Skeletal muscle cell (primary cell): ENCODE data around the gene GSK3A.

Source experiments
- DNase-seq: peaks from one replicate; pipeline ENCODE4 v3.0.0-alpha.2; 2010; ENCODE audit warnings: low read depth
- H3K4me3 ChIP-seq: 2 replicates; pipeline ENCODE4 v1.5.1; 2011; ENCODE audit warnings: low read depth, mild to moderate bottlenecking, control low read depth, low read length, moderate library complexity

The GSK3A gene

DNA sequence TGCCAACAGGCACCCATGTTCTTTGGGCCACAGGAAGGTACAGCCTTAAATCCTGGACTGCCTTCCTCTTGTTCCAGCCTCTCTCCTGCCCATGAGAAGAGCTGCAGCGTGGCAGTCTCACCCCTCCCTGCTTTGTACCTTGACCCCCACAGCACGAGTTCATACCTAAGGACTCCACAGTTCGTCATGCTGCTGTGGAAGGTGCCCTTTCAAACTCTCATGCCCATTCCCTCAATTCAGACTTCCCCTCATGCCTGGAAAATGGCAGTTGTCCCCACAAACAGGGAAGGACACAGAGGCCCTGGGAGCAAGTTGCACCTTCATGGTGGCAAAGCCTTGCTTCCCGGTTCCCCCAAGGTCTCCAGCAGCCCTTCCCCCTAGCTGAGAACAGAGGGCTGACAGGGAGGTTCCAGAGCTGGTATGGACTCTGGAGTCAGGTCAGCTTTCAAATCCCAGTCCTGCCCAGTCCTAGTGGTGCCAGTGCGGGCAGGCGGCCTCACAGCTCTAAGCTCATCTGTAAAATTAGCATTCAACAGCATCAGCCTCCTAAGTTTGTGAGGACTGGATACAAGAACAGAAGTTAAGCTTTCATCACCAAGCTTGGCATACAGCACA is 8.6 kb downstream of the GSK3A start:
- no peak overlapping the region for H3K4me3 ChIP-seq
- no peak for DNase-seq

DNA sequence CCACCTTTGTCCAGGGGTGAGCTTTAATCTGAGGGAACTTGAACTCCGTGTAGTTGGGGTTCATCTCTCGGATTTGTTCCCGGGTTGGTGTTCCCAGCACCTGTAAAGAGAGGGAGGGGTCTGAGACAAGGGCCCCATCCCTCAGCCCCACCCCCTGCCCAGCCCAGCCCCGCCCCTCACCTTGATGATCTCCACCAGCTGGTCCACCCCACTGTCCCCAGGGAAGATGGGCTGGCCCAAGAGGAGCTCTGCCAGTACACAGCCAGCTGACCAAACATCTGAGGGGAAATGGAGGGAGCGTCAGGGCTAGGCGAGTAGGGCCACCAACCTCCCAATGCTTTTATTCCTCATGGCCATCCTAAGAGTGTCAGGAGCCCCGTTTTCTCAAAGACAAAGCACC is 9.3 kb downstream of the GSK3A start:
- no peak overlapping the region for H3K4me3 ChIP-seq
- no peak for DNase-seq

DNA sequence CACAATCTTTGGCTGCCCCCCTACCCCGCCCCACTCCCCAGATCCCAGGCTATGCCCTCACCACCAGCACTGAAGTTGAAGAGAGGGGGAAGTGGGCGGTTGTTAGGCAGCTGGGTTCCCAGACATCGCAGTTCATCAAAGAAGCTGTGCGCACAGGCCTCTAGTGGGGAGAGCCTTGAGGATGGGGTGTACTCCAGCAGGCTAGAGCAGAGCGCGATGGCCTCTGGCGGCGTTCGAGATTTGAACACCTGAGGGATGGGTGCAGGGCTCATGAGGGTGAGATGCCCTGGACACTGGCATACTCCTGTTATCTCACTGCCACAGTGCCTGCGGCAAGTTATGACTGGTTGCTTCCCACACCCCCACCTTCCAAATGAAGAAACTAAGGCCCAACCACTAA is 10.0 kb downstream of the GSK3A start:
- no peak overlapping the region for H3K4me3 ChIP-seq
- no peak for DNase-seq

DNA sequence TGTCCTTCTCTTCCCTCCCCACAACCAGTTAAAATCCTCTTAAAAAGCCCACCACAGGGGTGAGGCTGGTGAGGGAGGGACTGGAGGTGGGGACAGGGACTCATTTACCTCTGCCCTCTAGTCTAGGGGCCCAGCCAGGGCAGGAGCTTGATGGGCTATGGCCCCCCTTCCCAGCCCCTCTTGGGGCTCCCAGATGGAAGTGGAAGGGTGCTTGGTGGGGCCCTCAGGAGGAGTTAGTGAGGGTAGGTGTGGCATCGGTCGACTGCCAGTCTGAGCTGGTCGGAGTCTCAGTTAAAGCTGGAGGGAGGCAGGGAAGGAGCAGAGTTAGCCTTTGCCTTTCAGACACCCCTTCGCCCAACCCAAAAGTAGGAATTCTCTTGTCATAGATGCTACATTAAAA is 11.8 kb downstream of the GSK3A start:
- no peak for DNase-seq
- H3K4me3 ChIP-seq, result no peak overlapping the region

DNA sequence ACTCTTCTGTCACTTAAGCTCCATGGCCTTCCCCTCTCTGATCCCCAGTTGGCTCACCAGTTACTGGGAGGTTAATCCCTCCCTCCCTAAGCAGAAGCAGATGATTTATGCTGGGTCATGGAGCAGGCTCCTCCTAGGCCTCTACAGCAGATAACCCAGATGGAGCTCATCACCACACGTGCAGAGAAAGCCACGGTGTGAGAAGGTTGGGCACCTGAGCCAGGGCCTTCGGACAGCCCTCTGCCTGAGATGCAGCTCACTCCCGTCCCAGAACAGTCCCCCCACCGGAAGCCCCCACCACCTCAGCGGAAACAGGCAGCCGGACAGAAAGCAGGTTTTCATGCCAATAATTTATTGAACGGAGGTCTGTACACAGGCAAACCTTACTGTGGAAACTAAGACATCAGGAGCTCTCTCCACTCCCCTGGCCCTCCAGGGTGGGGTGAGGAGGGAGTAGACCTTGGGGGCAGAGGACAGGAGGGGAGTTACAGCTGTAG is 12.5 kb downstream of the GSK3A start:
- no peak for DNase-seq

DNA sequence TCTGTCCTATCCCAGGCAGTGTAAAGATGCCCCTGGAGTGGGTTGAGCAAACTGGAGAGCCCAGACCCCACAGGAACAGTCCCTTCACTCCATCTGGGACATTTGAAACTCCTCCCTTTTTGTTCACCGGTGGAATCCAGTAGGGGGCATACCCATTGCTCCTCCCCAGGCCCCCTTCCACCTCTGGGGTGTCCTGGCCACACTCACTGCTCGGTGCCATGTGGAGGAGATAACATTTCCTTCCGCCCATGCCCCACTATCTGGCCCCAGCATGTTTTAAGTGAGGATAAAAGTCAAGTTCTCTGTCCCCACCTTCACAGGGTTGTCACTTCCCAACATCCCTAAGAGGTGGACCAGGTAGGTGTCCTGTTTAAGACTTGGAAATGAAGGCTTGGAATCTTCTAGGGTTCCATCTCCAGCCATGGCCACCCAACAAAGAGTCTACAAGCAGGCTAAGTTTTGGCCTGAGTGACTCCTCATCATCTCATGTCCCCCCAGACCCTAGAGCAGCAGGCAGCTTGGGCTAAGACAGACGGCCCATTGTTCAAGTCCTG is 13.0 kb downstream of the GSK3A start:
- DNase-seq, result no peak
- H3K4me3 ChIP-seq, result no peak overlapping the region

More for the DNA sequence above, 12.5 kb downstream of the GSK3A start:
- no peak overlapping the region for H3K4me3 ChIP-seq

DNA sequence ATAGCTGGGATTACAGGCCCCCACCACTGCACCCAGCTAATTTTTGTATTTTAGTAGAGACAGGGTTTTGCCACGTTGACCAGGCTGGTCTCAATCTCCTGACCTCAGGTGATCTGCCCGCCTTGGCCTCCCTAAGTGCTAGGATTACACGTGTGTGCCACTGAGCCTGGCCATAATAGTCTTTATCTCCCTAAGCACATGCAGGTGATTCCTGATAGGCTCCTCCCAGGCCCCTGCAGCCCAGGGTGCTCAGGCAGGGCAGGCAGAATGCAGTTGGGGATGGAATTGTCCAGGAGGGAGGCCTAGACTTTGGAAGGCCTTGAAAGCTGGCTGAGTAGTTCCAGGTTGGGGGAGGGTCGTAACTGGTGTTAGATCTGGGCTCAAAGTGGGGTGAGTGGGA is 13.8 kb downstream of the GSK3A start:
- DNase-seq, result no peak
- H3K4me3 ChIP-seq, result no peak overlapping the region

DNA sequence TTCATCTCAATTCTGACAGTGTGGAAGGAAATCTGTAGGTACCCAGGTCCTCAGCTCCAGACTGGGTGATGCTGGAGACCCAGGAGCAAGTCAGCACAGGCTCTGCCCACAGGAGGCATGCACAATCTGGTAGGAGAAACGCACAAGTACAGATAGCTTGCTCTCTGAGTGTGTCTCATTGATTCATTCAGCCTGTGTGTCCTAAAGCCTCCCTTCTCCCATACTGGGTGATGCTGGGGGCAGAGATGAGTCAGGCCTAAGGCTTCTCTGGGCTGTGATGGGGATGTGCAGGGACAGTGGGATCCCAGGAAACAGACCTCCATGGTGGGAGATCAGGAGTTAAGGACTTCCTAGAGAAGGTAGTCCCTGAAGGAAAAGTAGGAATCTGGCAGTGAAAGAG is 15.5 kb downstream of the GSK3A start:
- no peak for DNase-seq
- H3K4me3 ChIP-seq, result no peak overlapping the region

DNA sequence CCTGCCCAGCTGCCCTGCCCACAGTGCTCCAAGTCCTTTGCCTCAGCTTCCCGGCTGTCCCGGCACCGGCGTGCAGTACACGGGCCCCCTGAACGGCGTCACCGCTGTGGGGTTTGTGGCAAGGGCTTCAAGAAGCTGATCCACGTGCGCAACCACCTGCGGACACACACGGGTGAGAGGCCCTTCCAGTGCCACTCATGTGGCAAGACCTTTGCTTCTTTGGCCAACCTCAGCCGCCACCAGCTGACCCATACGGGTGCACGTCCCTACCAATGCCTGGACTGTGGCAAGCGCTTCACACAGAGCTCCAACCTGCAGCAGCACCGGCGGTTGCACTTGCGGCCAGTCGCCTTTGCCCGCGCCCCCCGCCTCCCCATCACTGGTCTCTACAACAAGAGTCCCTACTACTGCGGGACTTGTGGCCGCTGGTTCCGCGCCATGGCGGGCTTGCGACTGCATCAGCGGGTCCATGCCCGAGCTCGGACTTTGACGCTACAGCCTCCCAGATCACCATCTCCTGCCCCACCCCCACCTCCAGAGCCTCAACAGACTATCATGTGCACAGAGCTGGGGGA is 16.6 kb downstream of the GSK3A start:
- no peak overlapping the region for H3K4me3 ChIP-seq
- DNase-seq, result no peak

DNA sequence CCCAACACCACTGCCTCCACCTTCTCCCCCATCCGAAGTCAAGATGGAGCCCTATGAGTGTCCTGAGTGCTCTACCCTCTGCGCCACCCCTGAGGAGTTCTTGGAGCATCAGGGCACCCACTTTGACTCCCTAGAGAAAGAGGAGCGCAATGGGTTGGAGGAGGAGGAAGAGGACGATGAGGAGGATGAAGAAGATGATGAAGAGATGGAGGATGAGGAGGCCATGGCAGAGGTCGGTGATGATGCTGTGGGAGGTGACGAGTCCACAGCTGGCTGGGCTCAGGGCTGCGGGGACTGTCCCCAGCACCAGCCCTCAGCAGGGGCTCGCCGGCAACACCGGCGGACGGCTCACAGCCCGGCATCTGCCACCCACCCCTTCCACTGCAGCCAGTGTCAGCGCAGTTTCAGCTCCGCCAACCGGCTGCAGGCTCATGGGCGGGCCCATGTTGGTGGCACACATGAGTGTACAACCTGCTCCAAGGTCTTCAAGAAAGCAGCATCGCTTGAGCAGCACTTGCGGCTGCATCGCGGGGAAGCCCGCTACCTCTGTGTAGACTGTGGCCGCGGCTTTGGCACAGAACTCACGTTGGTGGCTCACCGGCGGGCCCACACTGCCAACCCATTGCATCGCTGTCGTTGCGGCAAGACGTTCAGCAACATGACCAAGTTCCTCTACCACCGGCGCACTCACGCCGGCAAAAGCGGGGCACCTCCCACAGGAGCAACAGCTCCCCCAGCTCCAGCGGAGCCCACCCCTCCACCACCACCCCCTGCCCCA is 17.3 kb downstream of the GSK3A start:
- no peak overlapping the region for H3K4me3 ChIP-seq
- DNase-seq, result no peak

DNA sequence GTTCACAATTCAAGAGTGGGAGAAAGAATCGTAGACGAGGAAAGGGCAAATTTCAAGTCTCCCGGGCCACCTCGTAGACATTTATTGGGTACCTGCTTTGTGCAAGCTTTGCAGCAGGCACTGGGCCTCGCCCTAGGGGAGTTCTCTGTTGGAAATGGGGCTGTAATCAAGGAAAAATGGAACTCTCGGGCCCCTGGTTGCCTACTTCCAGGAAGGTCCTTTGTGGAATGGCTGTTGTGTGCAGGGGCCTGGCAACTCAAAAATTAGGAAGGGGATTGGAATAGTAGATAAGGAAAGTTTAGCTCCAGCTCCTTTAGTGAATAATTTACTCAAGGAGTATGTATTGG is 21.7 kb downstream of the GSK3A start:
- peak overlapping the region; percentile 95 for H3K4me3 ChIP-seq

DNA sequence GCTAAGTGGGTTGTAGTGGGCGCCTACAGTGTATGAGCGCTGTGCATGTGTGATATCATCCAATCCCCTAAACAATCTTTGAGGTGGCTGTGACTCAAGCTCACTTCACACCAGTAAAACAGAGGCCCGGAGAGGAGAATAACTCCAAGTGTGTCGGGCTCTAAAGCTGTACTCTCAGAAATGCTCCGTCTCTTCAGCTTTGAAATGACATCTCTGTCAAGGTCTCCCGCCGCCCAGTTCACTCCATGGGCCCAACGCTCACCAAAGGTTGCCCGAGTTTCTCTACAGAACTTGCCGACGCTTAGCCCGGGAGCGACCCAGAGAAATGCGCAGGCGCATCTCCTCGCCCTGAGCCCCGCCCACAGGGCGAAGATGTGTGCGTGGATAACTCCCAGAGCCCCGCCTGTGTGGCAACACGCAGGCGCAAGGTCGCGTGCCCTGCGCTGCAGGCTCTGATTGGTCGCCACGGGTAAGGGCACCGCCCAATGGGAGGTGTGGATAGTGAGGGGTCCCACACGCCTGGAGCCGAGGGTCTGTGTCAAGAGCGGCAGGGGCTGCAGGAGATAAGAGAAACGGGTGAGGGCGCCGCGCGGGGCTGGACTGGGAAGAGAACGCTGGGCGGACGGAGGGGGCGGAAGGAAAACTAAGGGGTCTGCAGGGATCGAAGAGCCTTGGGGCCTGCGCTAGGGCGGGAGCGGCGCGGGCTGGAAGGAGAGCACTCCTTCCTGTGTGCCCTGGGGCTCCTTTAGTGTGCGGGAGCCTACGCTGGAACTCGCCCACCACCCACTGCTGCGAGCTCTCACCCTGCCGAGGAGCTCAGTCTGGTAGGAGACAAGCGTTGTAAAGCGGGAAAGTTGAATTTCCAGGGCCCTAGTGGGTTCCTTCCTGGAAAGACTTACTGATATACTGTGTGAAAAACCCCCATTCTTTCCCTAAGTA is 22.3 kb downstream of the GSK3A start, which contains the start of gene ZNF526:
ZNF526 (plus strand) TSS at position 501 of the 939 bp plus-strand sequence. CDS start 4,092 bp downstream, outside the sequence.
- peak within 1 kb of the TSS; percentile 95 for H3K4me3 ChIP-seq
- DNase-seq, result peak; percentile 93

More for the DNA sequence above, 21.7 kb downstream of the GSK3A start:
- no peak for DNase-seq

DNA sequence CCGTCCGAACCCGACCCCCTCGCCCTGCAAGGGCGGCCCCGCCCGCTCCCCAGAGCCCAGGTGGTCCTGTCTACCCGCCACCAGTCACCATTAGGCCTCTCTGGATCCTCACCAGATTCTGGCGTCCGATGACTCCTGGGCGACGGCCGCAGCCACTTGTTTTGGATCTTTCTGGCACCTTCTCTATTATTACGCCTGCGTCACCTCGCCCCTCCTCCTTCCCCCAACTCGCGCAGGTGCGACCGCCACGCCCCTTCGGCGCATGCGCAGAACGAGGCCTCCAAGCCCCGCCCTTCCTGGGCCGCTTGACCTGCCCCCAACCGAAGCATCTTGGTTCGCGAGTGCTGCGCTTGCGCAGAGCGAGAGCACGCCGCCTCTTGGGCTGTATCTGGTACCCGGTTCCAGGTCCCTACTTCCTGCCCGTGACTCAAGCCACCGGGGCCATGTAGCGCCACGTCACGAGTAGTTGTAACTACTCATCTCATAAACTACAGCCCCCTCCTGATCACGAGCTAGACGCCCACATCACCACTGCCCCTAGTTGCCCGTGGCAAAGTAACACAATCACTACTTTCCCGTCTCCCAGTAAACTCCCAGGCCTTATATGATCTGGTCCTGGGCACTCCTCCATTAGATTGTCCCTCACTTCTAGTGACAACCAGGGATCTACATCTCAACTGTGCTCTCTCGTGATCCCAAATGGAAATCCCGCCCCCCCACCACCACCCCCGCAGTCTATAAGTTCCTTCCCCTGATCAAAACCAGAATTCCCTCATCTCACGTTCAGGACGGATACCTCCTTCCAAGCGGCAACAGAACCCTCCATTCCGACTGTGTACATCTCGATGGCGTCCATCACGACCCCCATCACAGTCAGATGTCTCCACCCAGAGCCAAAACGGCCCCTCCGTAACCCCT is 24.6 kb downstream of the GSK3A start, which contains the start of gene DEDD2:
DEDD2 (minus strand) TSS at position 158 of the 918 bp plus-strand sequence. CDS start 670 bp downstream, outside the sequence.
- peak; percentile 93 for DNase-seq
- peak within 1 kb of the TSS; percentile 92 for H3K4me3 ChIP-seq

DNA sequence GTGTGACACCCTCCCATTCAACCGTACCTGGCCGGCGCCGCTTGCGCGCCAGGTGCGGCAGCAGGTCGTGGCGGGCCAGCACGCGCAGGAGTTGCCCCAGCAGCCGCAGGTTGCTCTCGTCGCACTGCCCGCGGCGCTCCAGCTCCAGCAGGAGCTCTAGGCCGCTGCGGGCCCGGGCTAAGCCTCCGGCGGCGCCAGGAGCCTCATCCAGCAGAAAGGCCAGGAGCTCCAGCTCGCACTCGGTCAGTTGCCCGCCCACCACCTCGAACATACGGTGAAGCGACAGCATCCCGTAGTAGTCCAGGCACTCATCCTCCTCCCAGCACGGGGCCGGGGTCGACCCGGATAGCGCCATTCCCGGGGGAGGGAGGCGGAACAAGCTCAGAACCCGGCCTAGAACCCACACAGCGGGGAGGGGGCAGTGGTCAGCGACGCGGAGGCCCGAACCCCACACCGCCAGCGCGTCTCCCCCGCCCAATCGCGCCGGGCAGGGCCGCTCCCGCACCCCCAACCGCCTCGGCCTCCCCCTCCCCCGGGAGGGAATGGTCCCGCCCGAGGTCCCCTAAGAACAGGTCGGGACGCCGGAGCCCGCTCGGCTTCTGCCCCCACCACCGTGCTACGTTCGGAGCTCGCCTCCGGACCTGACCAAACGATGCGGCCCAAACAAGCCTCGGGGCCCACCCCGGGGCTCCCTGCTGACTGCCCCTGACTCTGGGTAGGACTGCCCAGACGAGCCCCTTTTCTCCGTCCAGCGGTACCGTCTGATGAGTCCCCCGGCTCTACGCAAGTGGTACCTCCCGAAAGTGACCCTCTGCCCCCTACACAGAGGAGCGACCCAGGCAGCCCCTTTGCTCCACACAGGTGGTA is 25.5 kb downstream of the GSK3A start:
- DNase-seq, result no peak
- H3K4me3 ChIP-seq, result peak overlapping the region; percentile 92

DNA sequence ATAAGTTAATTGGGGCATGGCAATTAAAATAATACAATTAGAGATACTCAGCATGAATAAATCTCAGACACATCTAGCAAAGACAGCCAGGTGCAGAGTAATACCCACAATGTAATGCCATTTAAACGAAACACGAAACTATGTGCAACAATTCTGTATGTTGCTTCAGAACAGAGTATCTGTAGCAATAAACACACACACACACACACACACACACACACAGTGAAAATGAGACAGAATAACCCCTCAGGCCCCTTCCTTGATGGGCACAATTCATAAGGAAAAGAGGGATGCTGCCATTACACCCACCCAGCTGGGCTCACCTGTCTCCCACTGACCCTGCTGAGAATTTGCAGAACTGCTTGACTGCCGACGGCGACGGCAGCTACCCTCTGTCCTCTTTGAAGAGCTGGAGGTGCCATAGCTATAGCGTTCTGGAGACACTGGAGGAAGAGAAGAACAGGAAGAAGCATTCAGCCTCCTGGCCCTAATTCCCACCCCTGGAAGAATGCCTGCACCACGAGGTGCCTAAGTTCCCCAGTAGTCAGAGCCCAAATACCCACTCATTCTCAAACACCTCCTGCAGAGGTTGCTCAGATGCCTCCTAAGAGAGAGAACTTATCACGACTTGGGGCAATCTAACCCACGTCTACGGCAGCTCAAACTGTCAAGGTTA is 27.5 kb downstream of the GSK3A start:
- no peak for DNase-seq
- no peak overlapping the region for H3K4me3 ChIP-seq

DNA sequence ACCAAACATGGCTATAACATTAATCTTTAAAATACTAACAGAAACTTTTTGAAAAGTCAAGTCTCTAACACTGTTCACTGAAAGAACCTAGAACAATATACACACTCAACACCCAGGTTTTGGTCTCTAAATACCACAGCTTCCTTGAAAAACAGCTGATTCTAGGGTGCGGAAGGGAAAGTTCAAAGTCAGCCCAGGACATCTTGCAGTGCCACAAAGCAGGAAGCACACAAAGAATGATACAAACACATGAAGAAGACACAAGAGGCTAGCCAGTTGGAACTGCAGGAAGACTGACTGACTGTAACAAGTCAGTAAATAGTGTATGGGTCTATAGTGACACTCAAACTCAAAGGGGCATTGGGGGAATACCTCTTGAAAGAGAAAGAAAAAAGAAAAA is 29.5 kb downstream of the GSK3A start:
- H3K4me3 ChIP-seq, result no peak overlapping the region
- no peak for DNase-seq

DNA sequence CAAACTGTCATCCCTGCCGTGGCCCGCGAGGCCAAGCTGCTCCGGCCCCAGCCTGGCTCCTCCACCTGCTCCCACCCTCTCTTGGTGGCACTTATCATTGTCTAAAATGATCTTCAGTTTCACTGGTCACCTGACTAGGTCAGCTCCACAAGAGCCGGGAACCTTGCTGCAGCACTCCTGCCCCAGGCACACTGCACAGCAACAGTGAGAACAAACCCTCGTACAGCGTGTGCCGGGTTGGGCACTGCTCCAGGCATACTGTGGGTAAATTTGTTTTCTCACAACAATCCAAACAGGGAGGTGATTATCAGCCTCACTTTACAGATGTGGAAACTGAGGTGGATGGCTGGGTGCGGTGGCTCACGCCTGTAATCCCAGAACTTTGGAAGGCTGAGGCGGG is 33.8 kb downstream of the GSK3A start:
- no peak for DNase-seq
- no peak overlapping the region for H3K4me3 ChIP-seq
